Left lung (tissue), 10 donors: ENCODE measurements around the gene PLCL2. TPM values are rescaled to one million over a fixed set of nuclear protein-coding genes. Genes with fewer than 3 reads are reported as not detected.

ENCODE experiments used
- ATAC-seq: fragments of 200-7000 bp; cut with Tn5 transposase; one replicate; pipeline ENCODE4 v1.9.1; 2020; ENCODE audit warnings: moderate library complexity
- DNase-seq, 4 donors: peaks; one replicate each; pipeline ENCODE4 v3.0.0-alpha.2; 2013 to 2020
- H3K27ac ChIP-seq, 2 donors: fragments of 200-600 bp; sonication (generic) in 1 of 2; one replicate each; pipeline versions ENCODE4 v1.5.0 to v1.8.0; 2020 to 2021
- H3K27me3 ChIP-seq, 2 donors: fragments of 200-600 bp; sonication (generic) in 1 of 2; one replicate each; pipeline versions ENCODE4 v1.5.0 to v1.8.0; 2020 to 2021
- H3K36me3 ChIP-seq, 2 donors: fragments of 200-600 bp; sonication (generic) in 1 of 2; one replicate each; pipeline versions ENCODE4 v1.5.0 to v1.8.0; 2020 to 2021
- H3K4me1 ChIP-seq, 2 donors: fragments of 200-600 bp; one replicate each; pipeline ENCODE4 v1.8.0; 2021
- H3K4me3 ChIP-seq, 2 donors: fragments of 200-600 bp; sonication (generic) in 1 of 2; one replicate each; pipeline versions ENCODE4 v1.5.0 to v1.8.0; 2020 to 2021; ENCODE audit warnings: mild to moderate bottlenecking in 1 of 2
- H3K9me3 ChIP-seq, 2 donors: fragments of 200-600 bp; sonication (generic) in 1 of 2; one replicate each; pipeline versions ENCODE4 v1.5.0 to v1.8.0; 2020 to 2021
- intact Hi-C, 2 donors: fragments of 100-400 bp; cut with DNase I; formaldehyde crosslinking; loops; one replicate each; pipeline versions ENCODE4 v1.11.2 to v1.14.2; 2022
- polyA plus RNA-seq, 6 donors: library from polyadenylated mRNA; unstranded; fragments of 120-200 nt; gene quantifications; one replicate each; pipeline ENCODE4 v1.2.1, GENCODE V29; 2013; ENCODE audit not compliant: insufficient read length in 6 of 6
- total RNA-seq, 2 donors: library from RNA; stranded (reverse); fragmentation: NEBNext Ultra II Directional; extraction: Animal tissue kit (Norgen Biotek cat#: 25700); gene quantifications; one replicate each; pipeline ENCODE4 v1.2.1, GENCODE V29; 2021
- TF ChIP-seq, protein P1 (sequence below), 2 donors: fragments of 200-600 bp; sonication (generic) in 1 of 2; IDR thresholded peaks; one replicate each; pipeline versions ENCODE4 v1.5.0 to v1.8.0; 2021; ENCODE audit warnings: antibody characterized with exemption in 2 of 2
- donor health status: DM: no; HTN: yes; CAD: no.
- donor health status: DM: no; HTN: no; CAD: no.

PLCL2 gene
- total and polyA plus RNA-seq, 8 donors = 7.8 to 15.7 (median 10.1) TPM

- H3K36me3 ChIP-seq = no peaks in the 10 kb centered on the region
- DNase-seq = no peak
- ATAC-seq = peak; percentile 25
- no peaks in the 10 kb centered on the region for H3K4me1 ChIP-seq
- H3K27me3 ChIP-seq = no peaks in the 10 kb centered on the region
- H3K4me3 ChIP-seq = no peak overlapping the region
- H3K27ac ChIP-seq = no peak overlapping the region
- TF ChIP-seq, protein P1, sequence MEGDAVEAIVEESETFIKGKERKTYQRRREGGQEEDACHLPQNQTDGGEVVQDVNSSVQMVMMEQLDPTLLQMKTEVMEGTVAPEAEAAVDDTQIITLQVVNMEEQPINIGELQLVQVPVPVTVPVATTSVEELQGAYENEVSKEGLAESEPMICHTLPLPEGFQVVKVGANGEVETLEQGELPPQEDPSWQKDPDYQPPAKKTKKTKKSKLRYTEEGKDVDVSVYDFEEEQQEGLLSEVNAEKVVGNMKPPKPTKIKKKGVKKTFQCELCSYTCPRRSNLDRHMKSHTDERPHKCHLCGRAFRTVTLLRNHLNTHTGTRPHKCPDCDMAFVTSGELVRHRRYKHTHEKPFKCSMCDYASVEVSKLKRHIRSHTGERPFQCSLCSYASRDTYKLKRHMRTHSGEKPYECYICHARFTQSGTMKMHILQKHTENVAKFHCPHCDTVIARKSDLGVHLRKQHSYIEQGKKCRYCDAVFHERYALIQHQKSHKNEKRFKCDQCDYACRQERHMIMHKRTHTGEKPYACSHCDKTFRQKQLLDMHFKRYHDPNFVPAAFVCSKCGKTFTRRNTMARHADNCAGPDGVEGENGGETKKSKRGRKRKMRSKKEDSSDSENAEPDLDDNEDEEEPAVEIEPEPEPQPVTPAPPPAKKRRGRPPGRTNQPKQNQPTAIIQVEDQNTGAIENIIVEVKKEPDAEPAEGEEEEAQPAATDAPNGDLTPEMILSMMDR (IDR thresholded peaks at IDR 0.05) = no peak
- peaks cover 0 to 3% of the 10 kb centered on the region in 2 donors for H3K9me3 ChIP-seq
- intact Hi-C loops = no loop called here
Observed at GRCh38 chr3:16864610-16865313, 20.0 kb upstream of the PLCL2 start.

DNA sequence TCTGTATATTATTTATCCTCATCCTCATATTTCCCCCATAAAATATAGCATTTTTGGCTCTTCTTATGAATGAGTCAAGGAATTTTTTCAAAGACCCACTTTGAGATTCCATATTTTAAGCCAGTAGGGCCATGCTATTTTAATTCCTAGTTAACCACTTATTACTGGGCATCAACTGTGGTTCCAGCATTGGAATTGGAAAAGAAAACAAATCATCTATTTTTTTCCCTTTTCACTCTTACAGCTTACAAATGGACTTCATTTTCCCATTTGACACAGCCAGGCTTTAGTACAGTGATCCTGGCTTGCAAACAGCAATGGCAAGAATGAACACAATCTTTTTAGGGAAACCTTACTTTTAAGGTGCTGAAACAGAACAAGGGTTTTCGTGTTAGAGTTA is 19.4 kb upstream of the PLCL2 start:
- no peak overlapping the region for H3K4me3 ChIP-seq
- no peaks in the 10 kb centered on the region for H3K4me1 ChIP-seq
- H3K27me3 ChIP-seq = no peaks in the 10 kb centered on the region
- no peaks in the 10 kb centered on the region for H3K36me3 ChIP-seq
- DNase-seq = no peak
- H3K9me3 ChIP-seq = peaks cover 0 to 3% of the 10 kb centered on the region in 2 donors
- ATAC-seq = no peak
- intact Hi-C loops = no loop called here
- TF ChIP-seq, protein P1 (IDR thresholded peaks at IDR 0.05) = no peak
- no peak overlapping the region for H3K27ac ChIP-seq

DNA sequence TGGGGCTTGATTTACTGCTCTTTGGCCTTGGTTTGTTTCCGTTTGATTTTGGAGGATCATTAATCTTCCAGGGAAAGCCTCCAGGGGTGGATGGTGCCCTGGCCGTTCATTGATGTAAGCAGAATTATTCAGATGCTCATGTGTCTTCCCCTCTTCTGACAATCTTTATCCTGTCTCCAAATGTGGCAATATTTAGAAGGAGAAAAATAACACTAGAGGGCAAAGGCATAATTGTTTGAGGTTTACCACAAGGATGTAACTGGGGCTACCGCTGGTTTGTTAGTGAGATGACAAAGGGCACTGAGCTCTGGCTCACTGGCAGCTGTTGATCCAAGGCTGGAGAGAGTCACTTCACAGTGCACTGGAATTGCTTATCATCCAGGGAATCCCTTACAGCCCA is 18.2 kb upstream of the PLCL2 start:
- H3K4me3 ChIP-seq = no peak overlapping the region
- ATAC-seq = no peak
- no peaks in the 10 kb centered on the region for H3K36me3 ChIP-seq
- no peaks in the 10 kb centered on the region for H3K4me1 ChIP-seq
- TF ChIP-seq, protein P1 (IDR thresholded peaks at IDR 0.05) = no peak
- H3K27ac ChIP-seq = no peak overlapping the region
- no peaks in the 10 kb centered on the region for H3K27me3 ChIP-seq
- intact Hi-C loops = no loop called here
- H3K9me3 ChIP-seq = peaks cover 0 to 3% of the 10 kb centered on the region in 2 donors
- no peak for DNase-seq

GRCh38 chr3:16868513-16868912 is 16.2 kb upstream of the PLCL2 start:
- H3K27ac ChIP-seq = no peak overlapping the region
- DNase-seq = no peak
- H3K36me3 ChIP-seq = no peaks in the 10 kb centered on the region
- H3K4me3 ChIP-seq = no peak overlapping the region
- no peaks in the 10 kb centered on the region for H3K9me3 ChIP-seq
- H3K27me3 ChIP-seq = no peaks in the 10 kb centered on the region
- intact Hi-C loops = no loop called here
- no peak for ATAC-seq
- no peaks in the 10 kb centered on the region for H3K4me1 ChIP-seq
- TF ChIP-seq, protein P1 (IDR thresholded peaks at IDR 0.05) = no peak

GRCh38 chr3:16869261-16870005 is 15.3 kb upstream of the PLCL2 start:
- no peaks in the 10 kb centered on the region for H3K36me3 ChIP-seq
- TF ChIP-seq, protein P1 (IDR thresholded peaks at IDR 0.05) = no peak
- H3K4me1 ChIP-seq = no peaks in the 10 kb centered on the region
- no peak overlapping the region for H3K4me3 ChIP-seq
- H3K9me3 ChIP-seq = no peaks in the 10 kb centered on the region
- intact Hi-C loops = no loop called here
- no peak for ATAC-seq
- H3K27me3 ChIP-seq = no peaks in the 10 kb centered on the region
- DNase-seq = no peak
- peak overlapping the region in 1 of 2 donors; percentile 1 for H3K27ac ChIP-seq
